Measurements from ENCODE around the gene OTUD4. TPM values are rescaled to one million over a fixed set of nuclear protein-coding genes. Genes with fewer than 3 reads are reported as not detected.

OTUD4 gene
- total and polyA plus RNA-seq, 2 donors (not counting 1 experiment from before 2014, with no cell fraction given): 9.7 to 51.0 TPM

GRCh38 chr4:145155268-145155870 is 25.0 kb downstream of the OTUD4 start:
- POLR2A ChIA-PET: no interaction called here
- H3K9me3 Mint-ChIP-seq (ENCODE audit: insufficient read depth): no peaks in the 10 kb centered on the region
- H3K27me3 Mint-ChIP-seq: no peaks in the 10 kb centered on the region
- ATAC-seq (ENCODE audit: low read depth): no peak
- peaks cover 0 to 3% of the 10 kb centered on the region in 2 donors for H3K4me1 ChIP-seq (ENCODE audit: control insufficient read depth in 2 of 2, insufficient read depth in 2 of 2, low read length in 2 of 2)
- peaks cover 3% of the 10 kb centered on the region for H4K20me1 ChIP-seq (ENCODE audit: control insufficient read depth, insufficient read depth, low read length, poor library complexity, severe bottlenecking)
- no peak for TF ChIP-seq CTCF (IDR thresholded peaks at IDR 0.05)
- no peak for TF ChIP-seq EZH2 (IDR thresholded peaks at IDR 0.05; ENCODE audit: borderline replicate concordance, insufficient read depth, low read depth, low read length, poor library complexity, severe bottlenecking)
- no peak overlapping the region for H3K4me3 ChIP-seq (ENCODE audit: control extremely low read depth in 1 of 5, extremely low read depth in 1 of 5, insufficient read depth in 1 of 5, low read depth in 2 of 5, low read length in 4 of 5)
- no peaks in the 10 kb centered on the region for H3K79me2 ChIP-seq (ENCODE audit: control insufficient read depth, insufficient read depth, low read length)
- no peaks in the 10 kb centered on the region for H3K9me3 ChIP-seq (ENCODE audit: control extremely low read depth in 1 of 3, control insufficient read depth in 2 of 3, insufficient read depth in 1 of 3, low read length in 2 of 3)
- intact Hi-C loops (cut with micrococcal nuclease): no loop called here
- H2AFZ ChIP-seq (ENCODE audit: insufficient read depth, low read depth, low read length, poor library complexity, severe bottlenecking): no peak overlapping the region
- no CpG with 5 or more reads among the region's 2 CpGs for WGBS (ENCODE audit: insufficient coverage)
- H3K9ac ChIP-seq (ENCODE audit: low read length): no peak overlapping the region
- H3K27me3 ChIP-seq (replicated peaks in 1 of 4; ENCODE audit: control extremely low read depth in 1 of 4, control insufficient read depth in 3 of 4, insufficient read depth in 4 of 4, low read length in 3 of 4): no peaks in the 10 kb centered on the region
- no peak overlapping the region for H3K27ac ChIP-seq (ENCODE audit: low read length in 2 of 2)
- no peak overlapping the region for H3K4me2 ChIP-seq (replicated peaks; ENCODE audit: low read depth, low read length, poor library complexity, severe bottlenecking)
- CTCF ChIA-PET: interaction anchor here (0.6 to 2.5 kb wide), 10 partner anchors 8 to 463 kb away, joined by 3 to 10 read pairs (median 5); no protein-coding TSS in a partner anchor
- H3K27ac Mint-ChIP-seq: no peak overlapping the region
- H3K4me1 Mint-ChIP-seq: peaks cover 5% of the 10 kb centered on the region
- no peak overlapping the region for H3K4me3 Mint-ChIP-seq
- no peak for DNase-seq
- peaks cover 5 to 51% of the 10 kb centered on the region in 2 experiments for H3K36me3 ChIP-seq (replicated peaks in 1 of 2; ENCODE audit: control extremely low read depth in 1 of 2, control insufficient read depth in 1 of 2, extremely low read depth in 1 of 2, insufficient read depth in 2 of 2, low read length in 1 of 2)

GRCh38 chr4:145154573-145154972 is 25.8 kb downstream of the OTUD4 start:
- peaks cover 3% of the 10 kb centered on the region for H4K20me1 ChIP-seq (ENCODE audit: control insufficient read depth, insufficient read depth, low read length, poor library complexity, severe bottlenecking)
- H3K27me3 ChIP-seq (replicated peaks in 1 of 4; ENCODE audit: control extremely low read depth in 1 of 4, control insufficient read depth in 3 of 4, insufficient read depth in 4 of 4, low read length in 3 of 4): no peaks in the 10 kb centered on the region
- DNase-seq: peak; percentile 49
- TF ChIP-seq EZH2 (IDR thresholded peaks at IDR 0.05; ENCODE audit: borderline replicate concordance, insufficient read depth, low read depth, low read length, poor library complexity, severe bottlenecking) (no peak), CTCF (IDR thresholded peaks at IDR 0.05) (peak; percentile 53)
- no peaks in the 10 kb centered on the region for H3K9me3 Mint-ChIP-seq (ENCODE audit: insufficient read depth)
- no peaks in the 10 kb centered on the region for H3K27me3 Mint-ChIP-seq
- peak; percentile 47 for ATAC-seq (ENCODE audit: low read depth)
- H3K4me1 ChIP-seq (ENCODE audit: control insufficient read depth in 2 of 2, insufficient read depth in 2 of 2, low read length in 2 of 2): peaks cover 0 to 3% of the 10 kb centered on the region in 2 donors
- no peaks in the 10 kb centered on the region for H3K79me2 ChIP-seq (ENCODE audit: control insufficient read depth, insufficient read depth, low read length)
- CTCF ChIA-PET: interaction anchor here (0.6 to 2.5 kb wide), 12 partner anchors 9 to 464 kb away, joined by 3 to 10 read pairs (median 5); no protein-coding TSS in a partner anchor
- no peak overlapping the region for H3K27ac Mint-ChIP-seq
- H3K4me2 ChIP-seq (replicated peaks; ENCODE audit: low read depth, low read length, poor library complexity, severe bottlenecking): no peak overlapping the region
- no peak overlapping the region for H3K4me3 ChIP-seq (ENCODE audit: control extremely low read depth in 1 of 5, extremely low read depth in 1 of 5, insufficient read depth in 1 of 5, low read depth in 2 of 5, low read length in 4 of 5)
- no peaks in the 10 kb centered on the region for H3K9me3 ChIP-seq (ENCODE audit: control extremely low read depth in 1 of 3, control insufficient read depth in 2 of 3, insufficient read depth in 1 of 3, low read length in 2 of 3)
- peaks cover 5% of the 10 kb centered on the region for H3K4me1 Mint-ChIP-seq
- H3K36me3 ChIP-seq (replicated peaks in 1 of 2; ENCODE audit: control extremely low read depth in 1 of 2, control insufficient read depth in 1 of 2, extremely low read depth in 1 of 2, insufficient read depth in 2 of 2, low read length in 1 of 2): peaks cover 6 to 50% of the 10 kb centered on the region in 2 experiments
- intact Hi-C loops (cut with micrococcal nuclease): loop anchor here (1.0 kb wide), 2 partner anchors 403 to 456 kb away; no protein-coding TSS in a partner anchor
- no peak overlapping the region for H2AFZ ChIP-seq (ENCODE audit: insufficient read depth, low read depth, low read length, poor library complexity, severe bottlenecking)
- POLR2A ChIA-PET: no interaction called here
- no peak overlapping the region for H3K9ac ChIP-seq (ENCODE audit: low read length)
- no peak overlapping the region for H3K27ac ChIP-seq (ENCODE audit: low read length in 2 of 2)
- no CpG with 5 or more reads among the region's 1 CpG for WGBS (ENCODE audit: insufficient coverage)
- no peak overlapping the region for H3K4me3 Mint-ChIP-seq
